ENCODE data around the gene CDC123. TPM values are rescaled to one million over a fixed set of nuclear protein-coding genes. Genes with fewer than 3 reads are reported as not detected.
"Not testable (repeated sequence)": the region's sequence is repeated elsewhere in the genome, so short reads cannot be mapped to it uniquely, and the experiment has no call there.

CDC123 gene
- total RNA-seq, 4 donors from 2014 or later, result 58.1 to 86.7 (median 69.3) TPM

DNA sequence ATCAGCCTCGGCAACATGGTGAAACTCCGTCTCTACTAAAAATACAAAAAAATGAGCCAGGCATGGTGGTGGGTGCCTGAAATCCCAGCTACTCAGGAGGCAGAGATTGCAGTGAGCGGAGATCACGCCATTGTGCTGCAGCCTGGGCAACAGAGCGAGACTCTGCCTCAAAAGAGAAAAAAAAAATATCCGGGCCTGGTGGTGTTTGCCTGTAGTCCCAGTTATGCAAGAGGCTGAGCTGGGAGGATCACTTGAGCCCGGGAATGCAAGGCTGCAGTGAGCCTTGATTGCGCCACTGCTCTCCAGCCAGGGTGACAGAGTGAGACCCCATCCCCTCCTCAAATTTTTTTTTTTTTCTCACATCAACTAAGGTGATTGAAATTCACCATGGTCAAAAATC lies 42.8 kb downstream of the CDC123 start:
- peaks cover 24% of the 10 kb centered on the region for H3K36me3 ChIP-seq
- H3K4me3 ChIP-seq, result no peak overlapping the region
- peaks cover 38% of the 10 kb centered on the region for H3K4me1 ChIP-seq
- no peaks in the 10 kb centered on the region for H3K27me3 ChIP-seq
- H3K9me3 ChIP-seq, result no peaks in the 10 kb centered on the region
- TF ChIP-seq, protein P1, sequence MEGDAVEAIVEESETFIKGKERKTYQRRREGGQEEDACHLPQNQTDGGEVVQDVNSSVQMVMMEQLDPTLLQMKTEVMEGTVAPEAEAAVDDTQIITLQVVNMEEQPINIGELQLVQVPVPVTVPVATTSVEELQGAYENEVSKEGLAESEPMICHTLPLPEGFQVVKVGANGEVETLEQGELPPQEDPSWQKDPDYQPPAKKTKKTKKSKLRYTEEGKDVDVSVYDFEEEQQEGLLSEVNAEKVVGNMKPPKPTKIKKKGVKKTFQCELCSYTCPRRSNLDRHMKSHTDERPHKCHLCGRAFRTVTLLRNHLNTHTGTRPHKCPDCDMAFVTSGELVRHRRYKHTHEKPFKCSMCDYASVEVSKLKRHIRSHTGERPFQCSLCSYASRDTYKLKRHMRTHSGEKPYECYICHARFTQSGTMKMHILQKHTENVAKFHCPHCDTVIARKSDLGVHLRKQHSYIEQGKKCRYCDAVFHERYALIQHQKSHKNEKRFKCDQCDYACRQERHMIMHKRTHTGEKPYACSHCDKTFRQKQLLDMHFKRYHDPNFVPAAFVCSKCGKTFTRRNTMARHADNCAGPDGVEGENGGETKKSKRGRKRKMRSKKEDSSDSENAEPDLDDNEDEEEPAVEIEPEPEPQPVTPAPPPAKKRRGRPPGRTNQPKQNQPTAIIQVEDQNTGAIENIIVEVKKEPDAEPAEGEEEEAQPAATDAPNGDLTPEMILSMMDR (IDR thresholded peaks at IDR 0.05), result no peak
- TF ChIP-seq POLR2A (IDR thresholded peaks at IDR 0.05) (no peak), POLR2AphosphoS5 (IDR thresholded peaks at IDR 0.05) (no peak), EP300 (IDR thresholded peaks at IDR 0.05) (no peak)
- no peak overlapping the region for H3K27ac ChIP-seq
- no peak for DNase-seq (ENCODE audit: low spot score in 2 of 2)
- 89% methylated on average over 8 of the region's 8 CpGs for WGBS

DNA sequence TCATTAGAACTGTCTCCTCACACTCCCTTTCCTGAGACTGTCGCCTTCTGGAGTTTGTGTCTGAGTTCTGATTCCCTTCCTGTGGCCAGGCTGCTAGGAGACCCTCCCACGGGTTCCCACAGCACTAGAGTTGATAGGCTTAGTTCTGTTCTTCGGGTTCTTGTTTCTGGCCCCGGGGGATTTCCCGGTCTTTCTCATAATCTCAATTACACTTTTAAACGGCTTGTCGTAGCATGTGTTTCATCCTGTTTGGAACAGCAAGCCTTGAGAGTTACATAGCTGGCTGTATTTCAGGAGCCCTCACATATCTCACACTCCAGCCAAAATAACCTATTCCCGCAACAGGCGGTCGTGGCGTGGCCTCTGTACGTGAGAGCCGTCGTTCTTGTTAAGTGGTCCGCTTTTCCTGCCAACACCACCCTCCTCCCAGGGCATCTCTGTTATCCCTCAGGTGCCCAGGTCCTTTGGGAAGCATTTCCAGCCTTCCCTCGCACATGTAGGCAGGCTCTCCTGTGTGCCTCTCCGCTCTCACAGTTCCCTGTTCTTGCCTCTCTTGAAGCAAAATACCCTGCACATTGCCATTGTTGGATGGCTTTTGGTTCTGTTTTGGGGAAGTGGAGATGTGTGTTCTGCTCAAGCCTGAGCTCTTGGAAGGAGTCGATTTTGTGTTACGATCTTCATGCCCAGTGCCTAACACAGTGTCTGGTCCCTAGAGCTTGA lies 46.0 kb downstream of the CDC123 start:
- Histone ChIP-seq H3K4me1 (peaks cover 35% of the 10 kb centered on the region), H3K27ac (peak overlapping the region; percentile 68)
- 42% methylated on average over 19 of the region's 19 CpGs for WGBS

DNA sequence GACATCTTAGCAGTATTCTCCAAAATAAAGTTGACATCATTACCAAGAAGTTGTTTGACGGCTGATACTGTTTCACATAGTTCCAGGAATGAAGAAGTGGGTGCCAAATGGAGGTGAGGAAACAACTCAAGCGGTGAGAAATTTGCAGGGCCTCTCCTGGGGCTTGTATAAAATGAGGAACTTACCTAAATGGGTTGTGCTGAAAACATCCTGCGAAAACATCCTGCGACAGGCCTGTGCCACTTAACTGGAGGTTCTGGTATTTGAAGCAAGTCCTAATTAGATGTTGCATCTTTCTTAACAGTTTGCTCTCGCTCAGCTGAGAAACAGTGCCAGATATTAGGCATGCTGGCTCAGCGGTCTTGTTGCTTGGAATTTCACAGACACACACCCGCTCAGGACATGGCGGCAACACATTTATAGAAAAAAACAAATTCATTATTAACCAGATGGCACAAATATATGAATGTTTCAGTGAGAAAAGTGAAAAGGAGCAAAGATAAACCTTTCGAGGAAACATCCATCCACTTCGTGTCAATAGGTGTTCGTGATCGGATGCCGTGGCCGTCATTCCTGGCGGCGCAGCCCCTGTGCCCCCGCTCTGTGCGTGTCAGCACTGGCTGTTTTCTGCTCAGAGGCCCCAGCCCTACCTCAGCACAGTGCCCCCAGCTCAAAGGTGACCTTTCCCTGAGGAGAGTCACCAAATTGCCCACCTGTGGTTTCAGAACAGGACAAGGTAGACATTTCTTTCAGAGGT lies 48.1 kb downstream of the CDC123 start:
- peaks cover 37% of the 10 kb centered on the region for H3K36me3 ChIP-seq
- H3K4me1 ChIP-seq, result peaks cover 35% of the 10 kb centered on the region
- no peak overlapping the region for H3K4me3 ChIP-seq
- no peaks in the 10 kb centered on the region for H3K9me3 ChIP-seq
- no peaks in the 10 kb centered on the region for H3K27me3 ChIP-seq
- peak overlapping the region; percentile 48 for H3K27ac ChIP-seq
- no peak for DNase-seq (ENCODE audit: low spot score in 2 of 2)
- TF ChIP-seq EP300 (IDR thresholded peaks at IDR 0.05) (no peak), POLR2AphosphoS5 (IDR thresholded peaks at IDR 0.05) (no peak), POLR2A (IDR thresholded peaks at IDR 0.05) (no peak)
- TF ChIP-seq, protein P1 (IDR thresholded peaks at IDR 0.05), result no peak
- 67% methylated on average over 18 of the region's 18 CpGs for WGBS

More for the DNA sequence above, 46.0 kb downstream of the CDC123 start:
- Histone ChIP-seq H3K27me3 (no peaks in the 10 kb centered on the region), H3K4me3 (no peak overlapping the region), H3K9me3 (no peaks in the 10 kb centered on the region), H3K36me3 (peaks cover 31% of the 10 kb centered on the region)
- no peak for DNase-seq (ENCODE audit: low spot score in 2 of 2)
- TF ChIP-seq, protein P1 (IDR thresholded peaks at IDR 0.05), result no peak
- TF ChIP-seq POLR2AphosphoS5 (IDR thresholded peaks at IDR 0.05), result no peak
- no peak for TF ChIP-seq EP300 (IDR thresholded peaks at IDR 0.05)
- no peak for TF ChIP-seq POLR2A (IDR thresholded peaks at IDR 0.05)

DNA sequence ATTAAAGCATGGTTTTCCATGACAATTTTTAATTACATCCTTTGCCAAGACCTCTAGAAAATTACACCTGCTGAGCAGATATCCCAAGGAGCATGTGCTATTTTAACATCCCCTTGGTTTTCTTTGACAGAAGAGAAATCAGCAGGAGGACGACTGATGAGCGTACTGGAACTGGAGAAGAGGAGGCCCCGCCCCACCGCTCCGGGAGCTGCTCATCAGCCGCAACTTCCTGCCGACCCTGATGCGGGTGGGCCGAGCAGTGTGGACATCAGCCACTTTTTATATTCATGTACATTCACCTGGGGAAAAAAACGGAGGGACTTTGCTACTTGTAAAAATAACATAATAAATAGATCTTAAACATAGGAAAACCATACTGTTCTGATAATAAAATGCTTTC lies 54.2 kb downstream of the CDC123 start:
- no peak for TF ChIP-seq EP300 (IDR thresholded peaks at IDR 0.05)
- TF ChIP-seq POLR2AphosphoS5 (IDR thresholded peaks at IDR 0.05), result no peak
- TF ChIP-seq, protein P1 (IDR thresholded peaks at IDR 0.05), result no peak
- no peak for TF ChIP-seq POLR2A (IDR thresholded peaks at IDR 0.05)
- WGBS, result 86% methylated on average over 10 of the region's 10 CpGs
- Histone ChIP-seq H3K4me1 (no peaks in the 10 kb centered on the region), H3K36me3 (peaks cover 51% of the 10 kb centered on the region), H3K27me3 (no peaks in the 10 kb centered on the region), H3K9me3 (no peaks in the 10 kb centered on the region), H3K4me3 (no peak overlapping the region), H3K27ac (no peak overlapping the region)
- peak in 1 of 2 donors; percentile 31 for DNase-seq (ENCODE audit: low spot score in 2 of 2)

DNA sequence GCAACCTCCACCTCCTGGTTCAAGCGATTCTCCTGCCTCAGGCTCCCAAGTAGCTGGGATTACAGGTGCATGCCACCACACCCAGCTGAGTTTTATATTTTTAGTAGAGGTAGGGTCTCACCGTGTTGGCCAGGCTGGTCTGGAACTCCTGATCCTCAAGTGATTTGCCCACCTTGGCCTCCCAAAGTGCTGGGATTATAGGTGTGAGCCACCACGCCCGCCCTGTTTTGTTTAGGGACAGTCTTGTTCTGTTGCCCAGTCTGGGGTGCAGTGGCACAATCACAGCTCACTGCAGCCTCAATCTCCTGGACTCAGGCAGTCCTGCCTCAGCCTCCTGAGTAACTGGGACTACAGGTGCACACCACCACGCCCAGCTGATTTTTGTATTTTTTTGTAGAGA lies 54.7 kb downstream of the CDC123 start:
- H3K27ac ChIP-seq, H3K4me3 ChIP-seq, H3K9me3 ChIP-seq, H3K4me1 ChIP-seq, H3K27me3 ChIP-seq: not testable (repeated sequence)
- H3K36me3 ChIP-seq, result peaks cover 45% of the 10 kb centered on the region
- DNase-seq (ENCODE audit: low spot score in 2 of 2), result peak in 1 of 2 donors; percentile 32
- WGBS, result 88% methylated on average over 5 of the region's 5 CpGs

Data from suprapubic skin (tissue), 4 donors.